ENCODE measurements around the gene VGF.

GRCh38 chr7:101120315-101120714, 45.1 kb downstream of the VGF start:
- TF ChIP-seq CTCF (conservative IDR thresholded peaks at IDR 0.05; ENCODE audit: low read length) (no peak), EZH2phosphoT487 (IDR thresholded peaks at IDR 0.05; ENCODE audit: borderline replicate concordance, low read depth, low read length) (no peak)

Data from OCI-LY7 (cell line).